Cerebellar nuclear complex (tissue), 1 donor: ENCODE measurements around the gene HLCS.

Experiments used
- DNase-seq, 2 experiments: peaks; one replicate each; lab custom pipeline; 2025; lab: John Stamatoyannopoulos, UW

The HLCS gene

GRCh38 chr21:36881228-36881627 is 85.2 kb downstream of the HLCS start:
- no peak for DNase-seq

- DNase-seq = no peak
Measured at GRCh38 chr21:36879827-36880226, 86.6 kb downstream of the HLCS start.

GRCh38 chr21:36877741-36878140 is 88.7 kb downstream of the HLCS start:
- DNase-seq = no peak

GRCh38 chr21:36874665-36875064 is 91.8 kb downstream of the HLCS start:
- DNase-seq = no peak

GRCh38 chr21:36873513-36873912 is 93.0 kb downstream of the HLCS start:
- no peak for DNase-seq

- DNase-seq = no peak
Measured at GRCh38 chr21:36867291-36867905, 99.1 kb downstream of the HLCS start.

GRCh38 chr21:36866419-36866818 is 100.0 kb downstream of the HLCS start:
- DNase-seq = no peak

- no peak for DNase-seq
Measured at GRCh38 chr21:36864974-36865373, 101.5 kb downstream of the HLCS start.

GRCh38 chr21:36863260-36863659 is 103.2 kb downstream of the HLCS start:
- DNase-seq = no peak

- DNase-seq = no peak
Measured at GRCh38 chr21:36861595-36862323, 104.7 kb downstream of the HLCS start.

- no peak for DNase-seq
Measured at GRCh38 chr21:36860736-36861594, 105.5 kb downstream of the HLCS start.

GRCh38 chr21:36859744-36860501 is 106.5 kb downstream of the HLCS start:
- no peak for DNase-seq

- no peak for DNase-seq
Measured at GRCh38 chr21:36858320-36858957, 108.0 kb downstream of the HLCS start.

GRCh38 chr21:36856643-36857042 is 109.8 kb downstream of the HLCS start:
- DNase-seq = no peak

GRCh38 chr21:36854391-36854790 is 112.1 kb downstream of the HLCS start:
- DNase-seq = no peak

GRCh38 chr21:36852864-36853263 is 113.6 kb downstream of the HLCS start:
- DNase-seq = no peak

GRCh38 chr21:36852293-36852692 is 114.2 kb downstream of the HLCS start:
- DNase-seq = no peak

GRCh38 chr21:36851121-36851520 is 115.3 kb downstream of the HLCS start:
- DNase-seq = no peak

GRCh38 chr21:36850372-36850771 is 116.1 kb downstream of the HLCS start:
- no peak for DNase-seq

GRCh38 chr21:36849461-36850105 is 116.9 kb downstream of the HLCS start:
- DNase-seq = no peak

- DNase-seq = no peak
Measured at GRCh38 chr21:36848730-36849274, 117.7 kb downstream of the HLCS start.
